Spleen (tissue), 11 donors: Measurements from ENCODE around the gene GALNTL6. TPM values are rescaled to one million over a fixed set of nuclear protein-coding genes. Genes with fewer than 3 reads are reported as not detected.

ENCODE experiments used
- DNase-seq: peaks from one replicate; pipeline ENCODE4 v3.0.0-alpha.2; 2020
- H3K27ac ChIP-seq, 8 donors: fragments of 200-600 bp; sonication (generic) in 7 of 8; 1 replicate in 4 of 8; 2 replicates in 4 of 8; pipeline versions ENCODE4 v1.5.0 to v1.8.0; 2016 to 2021; ENCODE audit warnings: inconsistent platforms in 4 of 8, mild to moderate bottlenecking in 4 of 8, moderate library complexity in 1 of 8
- H3K27me3 ChIP-seq, 7 donors: fragments of 200-600 bp; sonication (generic) in 6 of 7; replicated peaks in 1 of 7; 1 replicate in 4 of 7; 2 replicates in 3 of 7; pipeline versions ENCODE4 v1.5.0 to v1.8.0; 2016 to 2021; ENCODE audit warnings: inconsistent platforms in 3 of 7, mild to moderate bottlenecking in 1 of 7
- H3K36me3 ChIP-seq, 6 donors: fragments of 200-600 bp; sonication (generic) in 5 of 6; 1 replicate in 4 of 6; 2 replicates in 2 of 6; pipeline versions ENCODE4 v1.5.0 to v1.8.0; 2016 to 2021; ENCODE audit warnings: inconsistent platforms in 2 of 6
- H3K4me1 ChIP-seq, 6 donors: fragments of 200-600 bp; sonication (generic) in 5 of 6; 1 replicate in 3 of 6; 2 replicates in 3 of 6; pipeline versions ENCODE4 v1.5.0 to v1.8.0; 2016 to 2021; ENCODE audit warnings: inconsistent platforms in 3 of 6
- H3K4me3 ChIP-seq, 8 donors: fragments of 200-600 bp; sonication (generic) in 7 of 8; 1 replicate in 4 of 8; 2 replicates in 4 of 8; pipeline versions ENCODE4 v1.5.0 to v1.8.0; 2016 to 2021; ENCODE audit warnings: inconsistent platforms in 4 of 8, mild to moderate bottlenecking in 4 of 8, moderate library complexity in 2 of 8
- H3K9me3 ChIP-seq, 8 donors: fragments of 200-600 bp; sonication (generic) in 7 of 8; 1 replicate in 4 of 8; 2 replicates in 4 of 8; pipeline versions ENCODE4 v1.5.0 to v1.8.0; 2016 to 2021; ENCODE audit warnings: inconsistent platforms in 4 of 8
- POLR2A ChIP-seq, 3 donors: fragments of 450-650 bp; IDR thresholded peaks; one replicate each; pipeline ENCODE4 v1.5.1; 2017; ENCODE audit warnings: antibody characterized with exemption in 3 of 3, mild to moderate bottlenecking in 1 of 3
- POLR2AphosphoS5 ChIP-seq, 3 donors: sonication (generic); formaldehyde crosslinking; IDR thresholded peaks; one replicate each; pipeline ENCODE4 v1.5.1; 2017; ENCODE audit warnings: antibody characterized with exemption in 3 of 3
- WGBS, 5 donors: extraction: QIAGEN DNeasy Blood & Tissue Kit in 3 of 5; methylation state at CpG; one replicate each; pipeline versions ENCODE4 v1.1.5 to v1.1.7; 2013 to 2018; 5-methylcytosine and 5-hydroxymethylcytosine counted together
- intact Hi-C: fragments of 100-400 bp; cut with DNase I; formaldehyde crosslinking; loops from one replicate; pipeline ENCODE4 v1.15.0; 2023; ENCODE audit warnings: low total_unique reads
- polyA plus RNA-seq, 3 donors: library from polyadenylated mRNA; stranded (reverse); fragments of 200-250 nt; gene quantifications; one replicate each; pipeline ENCODE4 v1.2.1, GENCODE V29; 2013
- total RNA-seq, 7 donors: library from RNA; depleted of rRNA in 3 of 7; stranded (reverse); fragments of >200 nt in 3 of 7; fragmentation: NEBNext Ultra II Directional in 4 of 7; extraction: Animal tissue kit (Norgen Biotek cat#: 25700) in 4 of 7; gene quantifications; one replicate each; pipeline versions ENCODE4 v1.1.0 to v1.2.1, GENCODE V29; 2016 to 2021
- TF ChIP-seq, protein P1 (sequence below), 11 experiments: fragments of 200-600 bp in 7 of 11; fragments of 450-650 bp in 4 of 11; sonication (generic) in 4 of 11; IDR thresholded peaks in 8 of 11; conservative IDR thresholded peaks in 3 of 11; 1 replicate in 7 of 11; 2 replicates in 4 of 11; pipeline versions ENCODE4 v1.4.0 to v1.8.0; 2016 to 2021; ENCODE audit warnings: antibody characterized with exemption in 11 of 11, inconsistent platforms in 4 of 11, mild to moderate bottlenecking in 1 of 11
- donor health status: healthy with polysubstance abuse.
- donor health status: DM: no; HTN: no; CAD: no; lungs with moderate emphysema.
- donor health status: DM: no; HTN: no; CAD: no.
- donor health status: Bipolar disorder and iron deficiency.
- donor health status: healthy.
- donor health status: DM: no; HTN: no; CAD: no.
- donor health status: DM: yes; HTN: yes; CAD: no.

Gene GALNTL6
- total and polyA plus RNA-seq, 10 donors: 3.2 to 12.5 (median 7.1) TPM

DNA sequence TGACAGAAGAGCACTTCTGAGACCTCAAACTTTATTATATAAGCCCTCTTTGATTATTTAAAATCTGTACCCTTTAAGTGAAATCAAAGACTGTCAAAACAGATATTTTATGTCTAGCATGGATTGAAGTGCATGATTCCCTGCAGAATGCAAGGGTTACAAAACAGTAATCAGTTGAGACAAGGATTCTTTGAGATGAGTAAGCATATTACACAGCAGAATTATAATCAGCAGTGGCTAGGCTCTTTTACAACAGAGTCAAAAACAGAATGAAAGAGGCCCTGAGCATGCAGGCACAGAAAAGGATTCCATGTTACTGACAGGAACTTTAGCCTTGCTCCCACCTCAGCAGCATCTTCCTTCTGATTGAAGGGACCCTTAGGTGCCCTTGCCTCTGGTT is 867.5 kb downstream of the GALNTL6 start:
- no peaks in the 10 kb centered on the region for H3K9me3 ChIP-seq
- no peak overlapping the region for H3K4me3 ChIP-seq
- no peaks in the 10 kb centered on the region for H3K27me3 ChIP-seq
- TF ChIP-seq POLR2AphosphoS5 (IDR thresholded peaks at IDR 0.05) (no peak), POLR2A (IDR thresholded peaks at IDR 0.05) (no peak)
- intact Hi-C loops: no loop called here
- H3K36me3 ChIP-seq: no peaks in the 10 kb centered on the region
- no peak for DNase-seq
- no peaks in the 10 kb centered on the region for H3K4me1 ChIP-seq
- no peak overlapping the region for H3K27ac ChIP-seq

DNA sequence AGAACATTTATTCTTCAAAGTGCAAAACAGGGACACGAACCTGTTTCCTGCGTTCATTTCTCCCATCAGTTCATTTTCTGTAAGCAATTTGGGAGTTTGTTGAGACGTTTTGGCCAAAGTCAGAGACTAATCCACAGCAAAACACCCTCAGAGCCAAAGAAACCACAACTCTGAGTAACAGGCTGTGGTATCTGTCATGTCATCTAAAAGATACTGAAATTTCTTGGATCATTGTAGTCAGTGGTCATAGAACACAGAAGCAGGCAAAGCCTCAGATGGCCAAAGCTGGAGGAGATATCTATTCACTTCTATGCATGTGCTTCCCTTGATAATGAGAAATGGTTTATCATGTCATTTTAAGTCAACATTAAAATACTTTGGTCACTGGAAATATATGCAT is 869.8 kb downstream of the GALNTL6 start:
- no peak for DNase-seq
- H3K27ac ChIP-seq: no peak overlapping the region
- WGBS, 5 donors: 70 to 78% (median 72%) methylated on average over 3 of the region's 3 CpGs
- no peaks in the 10 kb centered on the region for H3K27me3 ChIP-seq
- H3K9me3 ChIP-seq: no peaks in the 10 kb centered on the region
- H3K36me3 ChIP-seq: no peaks in the 10 kb centered on the region
- H3K4me3 ChIP-seq: no peak overlapping the region
- intact Hi-C loops: no loop called here
- no peaks in the 10 kb centered on the region for H3K4me1 ChIP-seq
- TF ChIP-seq, protein P1, sequence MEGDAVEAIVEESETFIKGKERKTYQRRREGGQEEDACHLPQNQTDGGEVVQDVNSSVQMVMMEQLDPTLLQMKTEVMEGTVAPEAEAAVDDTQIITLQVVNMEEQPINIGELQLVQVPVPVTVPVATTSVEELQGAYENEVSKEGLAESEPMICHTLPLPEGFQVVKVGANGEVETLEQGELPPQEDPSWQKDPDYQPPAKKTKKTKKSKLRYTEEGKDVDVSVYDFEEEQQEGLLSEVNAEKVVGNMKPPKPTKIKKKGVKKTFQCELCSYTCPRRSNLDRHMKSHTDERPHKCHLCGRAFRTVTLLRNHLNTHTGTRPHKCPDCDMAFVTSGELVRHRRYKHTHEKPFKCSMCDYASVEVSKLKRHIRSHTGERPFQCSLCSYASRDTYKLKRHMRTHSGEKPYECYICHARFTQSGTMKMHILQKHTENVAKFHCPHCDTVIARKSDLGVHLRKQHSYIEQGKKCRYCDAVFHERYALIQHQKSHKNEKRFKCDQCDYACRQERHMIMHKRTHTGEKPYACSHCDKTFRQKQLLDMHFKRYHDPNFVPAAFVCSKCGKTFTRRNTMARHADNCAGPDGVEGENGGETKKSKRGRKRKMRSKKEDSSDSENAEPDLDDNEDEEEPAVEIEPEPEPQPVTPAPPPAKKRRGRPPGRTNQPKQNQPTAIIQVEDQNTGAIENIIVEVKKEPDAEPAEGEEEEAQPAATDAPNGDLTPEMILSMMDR (IDR thresholded peaks at IDR 0.05 in 8 of 11, conservative IDR thresholded peaks at IDR 0.05 in 3 of 11): no peak

DNA sequence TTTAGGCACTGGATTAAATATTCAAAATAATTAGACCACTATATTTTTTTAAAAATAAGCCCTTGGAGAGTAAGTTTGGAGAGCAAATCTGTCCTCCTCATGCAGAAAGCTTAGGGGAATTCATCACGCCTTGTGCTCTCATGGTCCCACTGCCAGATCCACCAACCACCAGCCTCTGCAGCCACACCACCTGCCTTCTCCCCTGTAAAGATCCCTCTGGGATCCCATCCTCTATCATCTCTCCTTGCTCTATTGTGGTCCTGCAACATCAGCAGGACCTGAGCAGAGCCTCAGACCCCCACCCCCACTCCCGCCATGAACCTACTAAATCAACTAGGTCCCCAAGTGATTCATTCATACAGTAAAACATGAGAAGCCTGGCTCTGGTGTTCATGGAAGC is 872.8 kb downstream of the GALNTL6 start:
- no peaks in the 10 kb centered on the region for H3K4me1 ChIP-seq
- no peak overlapping the region for H3K4me3 ChIP-seq
- no peak for DNase-seq
- H3K36me3 ChIP-seq: no peaks in the 10 kb centered on the region
- intact Hi-C loops: no loop called here
- H3K27ac ChIP-seq: no peak overlapping the region
- 83 to 100% (median 94%) methylated on average over 2 of the region's 2 CpGs for WGBS, 5 donors
- no peaks in the 10 kb centered on the region for H3K27me3 ChIP-seq
- TF ChIP-seq, protein P1 (IDR thresholded peaks at IDR 0.05 in 8 of 11, conservative IDR thresholded peaks at IDR 0.05 in 3 of 11): no peak
- no peak for TF ChIP-seq POLR2AphosphoS5 (IDR thresholded peaks at IDR 0.05)
- TF ChIP-seq POLR2A (IDR thresholded peaks at IDR 0.05): no peak
- H3K9me3 ChIP-seq: peaks cover 0 to 14% (median 6%) of the 10 kb centered on the region in 8 donors

DNA sequence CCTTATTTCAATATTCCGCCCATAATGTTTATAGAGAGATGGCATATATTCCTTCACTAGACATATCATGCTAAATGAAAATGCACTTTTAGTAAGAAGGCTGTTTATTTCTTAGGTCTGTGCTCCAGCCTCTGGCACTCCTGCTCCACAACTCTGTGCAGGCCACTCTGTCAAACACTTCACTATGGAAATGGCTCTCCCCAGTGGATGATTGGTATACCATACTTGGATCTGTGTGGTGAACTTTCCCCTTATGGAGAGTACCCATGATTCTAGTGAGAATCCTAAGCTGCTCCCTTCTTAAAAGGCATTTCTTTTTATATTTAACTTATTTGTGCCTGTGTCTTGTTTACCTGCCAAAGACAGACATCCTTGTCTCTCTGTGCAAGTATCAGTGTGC is 875.3 kb downstream of the GALNTL6 start:
- TF ChIP-seq POLR2A (IDR thresholded peaks at IDR 0.05) (no peak), POLR2AphosphoS5 (IDR thresholded peaks at IDR 0.05) (no peak)
- TF ChIP-seq, protein P1 (IDR thresholded peaks at IDR 0.05 in 8 of 11, conservative IDR thresholded peaks at IDR 0.05 in 3 of 11): no peak
- 81 to 90% (median 87%) methylated on average over 1 of the region's 1 CpG for WGBS, 5 donors
- Histone ChIP-seq H3K27ac (no peak overlapping the region), H3K4me1 (no peaks in the 10 kb centered on the region), H3K27me3 (no peaks in the 10 kb centered on the region), H3K4me3 (no peak overlapping the region), H3K36me3 (no peaks in the 10 kb centered on the region), H3K9me3 (peaks cover 0 to 35% (median 22%) of the 10 kb centered on the region in 8 donors)
- intact Hi-C loops: no loop called here
- no peak for DNase-seq

DNA sequence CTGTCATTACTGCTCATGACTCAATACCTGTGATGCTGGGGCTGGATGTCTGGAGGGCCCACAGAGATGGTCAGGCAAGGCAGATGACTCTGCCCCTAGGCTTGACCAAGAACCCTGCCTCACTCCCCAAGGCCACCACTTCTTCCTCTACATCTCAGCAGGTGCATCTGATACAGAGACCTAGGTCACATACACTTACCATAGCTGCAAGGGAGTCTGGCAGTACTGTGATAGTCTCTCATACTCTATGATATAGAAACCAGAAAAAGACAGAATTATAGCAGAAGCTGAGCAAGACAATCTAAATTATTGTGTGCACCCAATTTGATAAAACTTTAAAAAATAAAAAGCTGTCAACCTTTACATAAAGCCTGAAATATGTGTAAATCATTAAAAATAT is 878.3 kb downstream of the GALNTL6 start:
- no peaks in the 10 kb centered on the region for H3K36me3 ChIP-seq
- DNase-seq: no peak
- intact Hi-C loops: no loop called here
- H3K27me3 ChIP-seq: no peaks in the 10 kb centered on the region
- no peak overlapping the region for H3K4me3 ChIP-seq
- H3K9me3 ChIP-seq: peaks cover 0 to 44% (median 22%) of the 10 kb centered on the region in 8 donors
- no peak for TF ChIP-seq POLR2A (IDR thresholded peaks at IDR 0.05)
- TF ChIP-seq, protein P1 (IDR thresholded peaks at IDR 0.05 in 8 of 11, conservative IDR thresholded peaks at IDR 0.05 in 3 of 11): no peak
- no peak for TF ChIP-seq POLR2AphosphoS5 (IDR thresholded peaks at IDR 0.05)
- H3K4me1 ChIP-seq: no peaks in the 10 kb centered on the region
- no peak overlapping the region for H3K27ac ChIP-seq
